Central memory CD8-positive, alpha-beta T cell (primary cell): ENCODE results near the gene EXT2.

Experiments used
- ATAC-seq: fragments of 150-1000 bp; cut with Tn5 transposase; replicated peaks from 2 replicates; pipeline ENCODE4 v1.10.0; 2022; ENCODE audit warnings: mild to moderate bottlenecking, moderate FRiP score, moderate number of reproducible peaks; ENCODE audit not compliant: poor library complexity, severe bottlenecking; ENCODE audit errors: extremely low read depth
- DNase-seq, 2 donors: peaks; one replicate each; pipeline ENCODE4 v3.0.0; 2021; ENCODE audit warnings: low spot score in 2 of 2
- H3K27ac Mint-ChIP-seq: one replicate; pipeline ENCODE4 v1.8.0; 2022; ENCODE audit warnings: low read depth, mild to moderate bottlenecking, moderate library complexity, mixed read lengths
- H3K27me3 Mint-ChIP-seq: one replicate; pipeline ENCODE4 v1.8.0; 2022; ENCODE audit warnings: mixed read lengths
- H3K36me3 Mint-ChIP-seq: one replicate; pipeline ENCODE4 v1.8.0; 2022; ENCODE audit warnings: mild to moderate bottlenecking, moderate library complexity, mixed read lengths; ENCODE audit not compliant: insufficient read depth
- H3K4me1 Mint-ChIP-seq: one replicate; pipeline ENCODE4 v1.8.0; 2022; ENCODE audit warnings: mixed read lengths
- H3K4me3 Mint-ChIP-seq: one replicate; pipeline ENCODE4 v1.8.0; 2022; ENCODE audit warnings: mild to moderate bottlenecking, moderate library complexity, mixed read lengths
- H3K9me3 Mint-ChIP-seq: one replicate; pipeline ENCODE4 v1.8.0; 2022; ENCODE audit warnings: mixed read lengths

The EXT2 gene

DNA sequence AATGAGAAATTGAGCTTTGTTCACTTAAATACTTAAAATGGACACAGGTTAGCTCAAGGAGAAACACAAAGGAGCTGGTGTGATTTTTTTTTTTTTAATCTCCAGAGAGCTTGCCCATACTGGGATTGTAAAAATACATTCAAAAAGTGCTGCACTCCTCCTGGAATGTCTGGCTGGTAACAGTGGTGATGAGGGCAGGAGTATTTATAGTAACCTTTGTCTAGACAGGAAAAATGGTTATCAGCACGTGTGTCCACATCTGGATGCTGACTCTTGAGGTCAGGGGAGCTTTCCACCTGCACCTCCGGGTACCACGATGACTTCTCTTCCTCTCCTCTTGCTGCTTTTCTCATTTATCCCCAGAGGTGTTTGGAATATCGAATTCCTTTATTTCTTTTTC is 30.1 kb downstream of the EXT2 start:
- no peaks in the 10 kb centered on the region for H3K9me3 Mint-ChIP-seq
- H3K4me1 Mint-ChIP-seq: peaks cover 6% of the 10 kb centered on the region
- DNase-seq (no peak), ATAC-seq (no peak)
- no peak overlapping the region for H3K27ac Mint-ChIP-seq
- peaks cover 42% of the 10 kb centered on the region for H3K36me3 Mint-ChIP-seq
- H3K4me3 Mint-ChIP-seq: no peak overlapping the region
- H3K27me3 Mint-ChIP-seq: no peaks in the 10 kb centered on the region

DNA sequence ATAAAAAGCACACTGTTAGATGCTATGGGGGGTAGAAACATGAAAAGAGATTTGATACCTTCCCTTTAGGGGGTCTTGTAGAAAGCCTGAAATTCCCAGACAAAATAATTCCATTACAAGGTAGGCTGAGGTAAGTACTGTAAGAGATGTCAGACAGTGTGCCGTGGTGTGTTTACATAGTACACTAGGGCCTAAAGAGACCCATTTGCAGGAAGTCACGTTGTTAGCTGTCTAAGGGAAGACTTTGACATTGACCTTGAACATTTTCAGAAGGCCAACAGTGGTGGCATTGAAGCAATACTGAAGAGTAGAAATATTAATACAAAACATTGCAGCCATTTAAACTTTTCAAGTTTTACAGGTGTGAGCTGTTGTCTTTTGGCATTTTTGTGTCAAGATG is 30.8 kb downstream of the EXT2 start:
- Mint-ChIP-seq H3K4me3 (no peak overlapping the region), H3K27ac (no peak overlapping the region), H3K27me3 (no peaks in the 10 kb centered on the region), H3K36me3 (peaks cover 44% of the 10 kb centered on the region), H3K9me3 (no peaks in the 10 kb centered on the region), H3K4me1 (peaks cover 6% of the 10 kb centered on the region)
- no peak for DNase-seq
- ATAC-seq: no peak

DNA sequence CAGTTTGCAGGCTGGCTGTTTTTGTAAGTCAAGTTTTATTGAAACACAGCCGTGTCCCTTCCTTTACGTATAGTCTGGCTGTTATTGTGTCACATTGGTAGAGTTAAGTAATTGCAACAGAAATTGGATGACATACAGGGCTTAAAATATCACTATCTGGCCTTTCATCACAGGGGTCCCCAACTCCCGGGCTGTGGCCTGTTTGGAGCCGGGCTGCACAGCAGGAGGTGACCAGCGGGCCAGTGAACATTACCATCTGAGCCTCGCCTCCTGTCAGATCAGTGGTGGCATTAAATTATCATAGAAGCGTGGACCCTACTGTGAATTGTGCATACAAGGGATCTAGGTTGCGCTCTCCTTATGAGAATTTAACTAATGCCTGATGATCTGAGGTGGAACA is 31.7 kb downstream of the EXT2 start:
- Mint-ChIP-seq H3K36me3 (peaks cover 46% of the 10 kb centered on the region), H3K4me1 (no peaks in the 10 kb centered on the region), H3K27ac (no peak overlapping the region), H3K9me3 (no peaks in the 10 kb centered on the region), H3K27me3 (no peaks in the 10 kb centered on the region), H3K4me3 (no peak overlapping the region)
- no peak for DNase-seq
- no peak for ATAC-seq

DNA sequence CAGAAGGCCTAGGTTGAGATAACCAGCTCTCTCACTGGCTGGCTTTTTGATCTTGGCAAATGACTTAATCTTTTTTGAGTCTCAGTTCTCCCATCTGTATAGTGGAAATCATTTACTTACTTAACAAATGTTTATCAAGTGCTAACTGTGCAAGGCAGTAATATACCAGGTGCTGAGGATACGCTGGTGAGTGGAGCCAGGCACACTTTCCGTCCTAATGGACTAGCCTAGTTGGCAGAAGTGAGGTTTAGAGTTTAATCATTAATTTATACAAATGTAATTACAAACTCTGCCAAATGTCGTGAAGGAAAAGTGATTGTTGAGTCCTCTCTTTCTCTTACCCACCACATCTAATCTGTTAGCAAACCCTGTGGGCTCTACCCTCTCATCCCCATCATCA is 33.3 kb downstream of the EXT2 start:
- Mint-ChIP-seq H3K27me3 (no peaks in the 10 kb centered on the region), H3K9me3 (no peaks in the 10 kb centered on the region), H3K27ac (no peak overlapping the region), H3K4me3 (no peak overlapping the region), H3K4me1 (no peaks in the 10 kb centered on the region), H3K36me3 (peaks cover 47% of the 10 kb centered on the region)
- DNase-seq (no peak), ATAC-seq (no peak)

- Mint-ChIP-seq H3K9me3 (no peaks in the 10 kb centered on the region), H3K4me3 (no peak overlapping the region), H3K36me3 (peaks cover 31% of the 10 kb centered on the region), H3K4me1 (no peaks in the 10 kb centered on the region), H3K27ac (no peak overlapping the region), H3K27me3 (no peaks in the 10 kb centered on the region)
- DNase-seq: no peak
- no peak for ATAC-seq
These were observed 35.3 kb downstream of the EXT2 start for GRCh38 chr11:44130751-44131150.

DNA sequence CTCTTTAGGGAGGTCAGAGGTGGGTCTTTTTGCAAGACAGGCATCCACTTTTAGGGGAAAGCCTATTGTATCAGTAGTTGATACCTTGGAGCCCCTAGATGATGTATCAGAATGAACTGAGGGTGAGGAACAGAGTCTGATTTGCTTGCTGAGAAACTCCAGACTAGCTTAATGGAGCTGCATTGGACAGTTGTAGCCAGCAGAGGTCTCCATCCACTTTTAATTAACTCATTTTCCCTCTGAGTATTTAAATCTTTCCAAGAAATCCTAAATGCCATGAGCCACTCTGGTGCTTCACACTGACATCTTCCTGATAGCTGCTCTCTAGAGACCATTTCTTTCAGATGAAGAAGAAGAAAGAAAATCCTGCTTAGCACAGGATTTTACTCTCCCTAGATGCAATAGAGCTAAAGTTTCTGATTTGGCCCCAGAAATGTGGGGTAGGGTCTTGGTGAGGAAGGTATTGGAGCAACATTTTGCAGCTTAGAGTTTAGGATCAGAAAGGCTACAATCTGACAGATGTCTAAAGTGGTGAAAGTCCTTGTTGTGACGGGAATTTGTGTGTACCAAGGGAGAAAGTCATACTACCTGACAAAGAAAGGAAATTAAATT is 38.0 kb downstream of the EXT2 start:
- H3K36me3 Mint-ChIP-seq: peaks cover 18% of the 10 kb centered on the region
- no peak for DNase-seq
- H3K27ac Mint-ChIP-seq: no peak overlapping the region
- H3K27me3 Mint-ChIP-seq: no peaks in the 10 kb centered on the region
- no peak for ATAC-seq
- H3K4me1 Mint-ChIP-seq: no peaks in the 10 kb centered on the region
- H3K9me3 Mint-ChIP-seq: no peaks in the 10 kb centered on the region
- no peak overlapping the region for H3K4me3 Mint-ChIP-seq

DNA sequence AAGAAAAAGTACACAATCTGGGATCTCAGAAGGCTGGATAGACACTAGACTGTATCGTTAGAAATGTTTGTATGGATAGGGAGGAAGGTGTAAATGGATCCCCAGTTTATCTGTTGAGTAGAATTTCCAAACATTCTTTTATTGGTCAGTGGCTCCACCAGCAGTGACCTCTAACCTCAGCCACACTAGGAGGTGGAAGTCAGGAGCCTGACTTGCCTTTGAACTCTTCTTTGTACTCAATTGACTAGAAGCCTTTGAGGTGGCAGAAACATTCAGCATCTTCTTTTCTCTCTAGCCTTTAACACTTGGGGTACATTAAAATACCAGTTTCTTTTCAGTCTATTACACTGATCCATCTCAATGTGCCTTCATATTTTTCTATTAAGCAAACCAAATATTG is 39.1 kb downstream of the EXT2 start:
- no peak overlapping the region for H3K27ac Mint-ChIP-seq
- no peak overlapping the region for H3K4me3 Mint-ChIP-seq
- H3K27me3 Mint-ChIP-seq: no peaks in the 10 kb centered on the region
- no peak for ATAC-seq
- DNase-seq: no peak
- H3K4me1 Mint-ChIP-seq: no peaks in the 10 kb centered on the region
- no peaks in the 10 kb centered on the region for H3K9me3 Mint-ChIP-seq
- peaks cover 19% of the 10 kb centered on the region for H3K36me3 Mint-ChIP-seq

DNA sequence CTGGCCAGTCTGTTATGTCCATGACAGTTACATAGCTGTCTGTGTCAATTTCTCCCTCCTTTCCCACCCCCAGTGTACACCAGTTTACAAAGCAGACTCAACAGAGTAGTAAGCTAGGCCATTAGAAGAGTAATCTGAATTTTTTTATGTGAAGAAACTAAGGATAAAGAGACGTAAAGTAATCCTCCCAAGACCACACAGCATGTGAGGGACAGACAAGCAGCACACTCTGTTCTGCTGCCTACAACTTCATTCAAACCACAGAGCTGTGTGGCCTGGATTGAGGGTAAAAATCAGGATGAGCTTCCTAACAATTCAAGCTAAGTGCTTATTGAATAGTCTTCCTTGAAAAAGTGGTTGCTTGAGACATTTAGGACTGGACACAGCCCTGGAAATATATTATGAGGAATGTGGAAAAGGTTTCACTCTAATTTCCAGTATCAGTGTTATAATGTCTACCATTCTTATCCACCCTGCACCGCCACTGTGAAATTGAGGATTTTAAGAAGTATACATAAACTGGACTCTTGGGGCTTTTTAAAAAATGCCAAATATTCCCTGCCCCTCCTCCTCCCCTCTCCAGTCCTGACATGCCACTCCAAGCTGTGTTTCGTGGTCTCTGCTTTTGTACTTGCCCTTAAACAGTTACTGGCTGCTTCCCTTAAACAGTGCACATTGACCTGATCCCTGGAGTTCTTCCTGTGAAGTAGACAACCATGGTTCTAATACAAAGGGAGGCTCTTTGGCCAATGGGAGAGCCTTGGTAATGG is 40.9 kb downstream of the EXT2 start:
- Mint-ChIP-seq H3K27ac (peak overlapping the region; percentile 17), H3K4me3 (no peak overlapping the region), H3K9me3 (no peaks in the 10 kb centered on the region), H3K27me3 (no peaks in the 10 kb centered on the region), H3K4me1 (no peaks in the 10 kb centered on the region), H3K36me3 (peaks cover 13% of the 10 kb centered on the region)
- DNase-seq (no peak), ATAC-seq (no peak)

- ATAC-seq: no peak
- no peak for DNase-seq
- Mint-ChIP-seq H3K4me1 (no peaks in the 10 kb centered on the region), H3K4me3 (no peak overlapping the region), H3K27me3 (no peaks in the 10 kb centered on the region), H3K27ac (peak overlapping the region; percentile 17), H3K36me3 (peaks cover 12% of the 10 kb centered on the region), H3K9me3 (no peaks in the 10 kb centered on the region)
These were observed 41.6 kb downstream of the EXT2 start for GRCh38 chr11:44137057-44137456.

DNA sequence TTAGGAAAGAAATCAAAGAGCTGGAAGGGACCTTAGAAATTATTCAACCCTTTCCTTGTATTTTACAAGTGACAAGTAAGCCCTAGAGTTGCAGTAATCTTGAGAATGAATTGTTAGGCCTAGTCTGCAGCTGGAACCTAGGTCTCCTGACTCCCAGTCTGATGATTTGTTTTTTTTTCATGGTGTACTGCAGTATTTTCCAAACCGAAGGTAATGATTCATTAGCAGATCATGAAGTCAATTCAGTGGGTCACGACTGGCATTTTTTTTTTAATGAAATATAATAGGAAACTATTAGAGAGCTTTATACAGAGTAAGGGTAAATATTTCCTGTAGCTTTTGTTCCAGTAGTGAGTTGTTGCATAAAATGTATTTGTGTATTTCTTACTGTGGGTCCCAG is 42.8 kb downstream of the EXT2 start:
- no peaks in the 10 kb centered on the region for H3K9me3 Mint-ChIP-seq
- H3K4me3 Mint-ChIP-seq: no peak overlapping the region
- no peaks in the 10 kb centered on the region for H3K27me3 Mint-ChIP-seq
- H3K27ac Mint-ChIP-seq: peak overlapping the region; percentile 17
- peaks cover 12% of the 10 kb centered on the region for H3K36me3 Mint-ChIP-seq
- no peaks in the 10 kb centered on the region for H3K4me1 Mint-ChIP-seq
- ATAC-seq (no peak), DNase-seq (no peak)

- Mint-ChIP-seq H3K36me3 (peaks cover 10% of the 10 kb centered on the region), H3K27ac (no peak overlapping the region)
These were observed 43.5 kb downstream of the EXT2 start for GRCh38 chr11:44138980-44139379.

DNA sequence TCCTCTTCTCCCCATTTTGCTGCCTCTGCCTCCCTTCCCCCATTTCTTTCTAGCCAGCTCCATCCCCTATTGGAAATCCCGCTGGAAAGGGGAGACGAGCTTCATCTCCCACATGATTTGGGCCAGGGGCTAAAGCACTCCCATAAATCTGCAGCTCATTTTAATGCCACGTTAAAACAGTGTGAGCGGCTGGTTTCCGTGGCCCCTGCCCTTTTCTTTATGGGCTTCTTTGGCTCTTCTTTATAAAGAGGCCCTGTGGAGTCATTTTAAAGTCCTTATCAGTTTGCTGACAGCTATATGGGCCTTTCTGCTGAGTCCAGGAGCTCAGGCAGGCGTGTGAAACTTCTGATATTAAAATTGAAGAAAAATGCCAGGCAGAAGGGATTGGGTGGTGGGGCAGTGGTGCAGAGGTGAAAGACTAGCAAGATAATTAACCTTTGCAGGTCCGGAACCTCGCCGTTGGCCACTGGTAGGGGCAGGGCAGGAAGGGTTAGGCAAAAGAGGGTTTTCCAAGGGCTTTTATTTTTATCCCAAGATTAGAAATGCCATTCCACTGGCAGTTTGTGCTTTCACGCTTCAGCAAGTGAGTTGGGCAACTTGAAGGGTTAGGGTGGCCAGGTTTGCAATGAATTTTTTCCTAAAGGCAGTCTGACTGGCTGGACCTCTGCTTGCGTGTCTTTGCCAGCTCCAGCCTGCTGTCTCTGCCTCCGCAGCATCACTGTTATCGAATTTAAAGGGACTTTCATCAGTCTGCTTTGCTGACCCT is 44.3 kb downstream of the EXT2 start:
- Mint-ChIP-seq H3K4me1 (no peaks in the 10 kb centered on the region), H3K4me3 (no peak overlapping the region), H3K27ac (no peak overlapping the region), H3K36me3 (peaks cover 10% of the 10 kb centered on the region), H3K9me3 (no peaks in the 10 kb centered on the region), H3K27me3 (no peaks in the 10 kb centered on the region)
- DNase-seq (no peak), ATAC-seq (no peak)

More at GRCh38 chr11:44138980-44139379, 43.5 kb downstream of the EXT2 start:
- ATAC-seq: no peak
- Mint-ChIP-seq H3K9me3 (no peaks in the 10 kb centered on the region), H3K4me1 (no peaks in the 10 kb centered on the region), H3K4me3 (no peak overlapping the region), H3K27me3 (no peaks in the 10 kb centered on the region)
- DNase-seq: no peak

DNA sequence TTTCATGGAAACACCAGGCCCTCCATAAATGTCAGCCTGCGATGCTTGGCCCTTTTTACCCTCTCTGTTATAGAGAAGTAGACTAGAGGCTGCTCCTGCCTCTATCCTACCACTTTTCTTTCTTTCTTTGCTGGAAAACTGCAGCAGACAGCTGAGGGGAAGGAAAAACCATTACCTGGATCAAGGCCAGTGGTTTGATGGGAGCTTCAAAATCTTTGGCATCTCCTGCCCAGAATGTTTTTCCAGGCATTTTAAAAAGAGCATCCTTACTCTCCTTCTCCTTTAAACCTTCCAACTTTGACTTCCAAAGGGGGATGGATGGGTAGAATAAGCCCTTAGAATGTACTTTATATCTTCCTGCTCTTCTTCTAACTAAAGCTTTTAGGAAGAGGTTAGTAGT is 44.9 kb downstream of the EXT2 start:
- H3K27ac Mint-ChIP-seq: no peak overlapping the region
- no peaks in the 10 kb centered on the region for H3K9me3 Mint-ChIP-seq
- H3K4me3 Mint-ChIP-seq: no peak overlapping the region
- no peaks in the 10 kb centered on the region for H3K4me1 Mint-ChIP-seq
- peaks cover 10% of the 10 kb centered on the region for H3K36me3 Mint-ChIP-seq
- DNase-seq (no peak), ATAC-seq (no peak)
- H3K27me3 Mint-ChIP-seq: no peaks in the 10 kb centered on the region
